ENCODE measurements around the gene TAF11L8.
"Not testable (repeated sequence)": the region's sequence is repeated elsewhere in the genome, so short reads cannot be mapped to it uniquely, and the experiment has no call there.

TAF11L8 gene

GRCh38 chr5:17590860-17591259 lies at the start of gene TAF11L8:
TSS of gene TAF11L8 (minus strand) at chr5:17590960.
- not testable (repeated sequence) for DNase-seq (ENCODE audit: low read depth); H3K4me3 ChIP-seq (ENCODE audit: low read depth, low read length)

- H3K4me3 ChIP-seq (ENCODE audit: low read depth, low read length) = no peak within 1 kb of the TSS
- no peak for DNase-seq (ENCODE audit: low read depth)
- no peak for TF ChIP-seq CTCF (IDR thresholded peaks at IDR 0.05; ENCODE audit: insufficient read depth, low read depth, low read length, missing control alignments)
Measured at GRCh38 chr5:17634160-17634559, 43.4 kb upstream of the TAF11L8 start, which contains the start of gene TAF11L14. TSS of gene TAF11L14 (plus strand) at chr5:17634460.

- not testable (repeated sequence) for H3K4me3 ChIP-seq (ENCODE audit: low read depth, low read length); DNase-seq (ENCODE audit: low read depth)
Measured at GRCh38 chr5:17631788-17632187, 41.0 kb upstream of the TAF11L8 start, which contains the start of gene TAF11L13. TSS of gene TAF11L13 (plus strand) at chr5:17632088.

GRCh38 chr5:17625686-17626085 lies 34.9 kb upstream of the TAF11L8 start:
- no peak for DNase-seq (ENCODE audit: low read depth)
- no peak for TF ChIP-seq CTCF (IDR thresholded peaks at IDR 0.05; ENCODE audit: insufficient read depth, low read depth, low read length, missing control alignments)
- no peak overlapping the region for H3K4me3 ChIP-seq (ENCODE audit: low read depth, low read length)

GRCh38 chr5:17620627-17621026 lies 29.9 kb upstream of the TAF11L8 start:
- H3K4me3 ChIP-seq (ENCODE audit: low read depth, low read length) = no peak overlapping the region
- TF ChIP-seq CTCF (IDR thresholded peaks at IDR 0.05; ENCODE audit: insufficient read depth, low read depth, low read length, missing control alignments) = no peak
- DNase-seq (ENCODE audit: low read depth) = no peak

GRCh38 chr5:17619354-17619753 lies 28.6 kb upstream of the TAF11L8 start:
- no peak overlapping the region for H3K4me3 ChIP-seq (ENCODE audit: low read depth, low read length)
- no peak for DNase-seq (ENCODE audit: low read depth)
- TF ChIP-seq CTCF (IDR thresholded peaks at IDR 0.05; ENCODE audit: insufficient read depth, low read depth, low read length, missing control alignments) = no peak

GRCh38 chr5:17614872-17615605 lies 24.3 kb upstream of the TAF11L8 start:
- no peak for TF ChIP-seq CTCF (IDR thresholded peaks at IDR 0.05; ENCODE audit: insufficient read depth, low read depth, low read length, missing control alignments)
- no peak for DNase-seq (ENCODE audit: low read depth)
- H3K4me3 ChIP-seq (ENCODE audit: low read depth, low read length) = no peak overlapping the region

GRCh38 chr5:17610092-17610491 lies 19.3 kb upstream of the TAF11L8 start, which contains the start of gene TAF11L12:
TSS of gene TAF11L12 (plus strand) at chr5:17610392.
- not testable (repeated sequence) for H3K4me3 ChIP-seq (ENCODE audit: low read depth, low read length); DNase-seq (ENCODE audit: low read depth)

- not testable (repeated sequence) for DNase-seq (ENCODE audit: low read depth); H3K4me3 ChIP-seq (ENCODE audit: low read depth, low read length)
Measured at GRCh38 chr5:17607461-17607860, 16.7 kb upstream of the TAF11L8 start.
